HG03565 (cell line): ENCODE data around the gene BCAP31.
"Not testable (repeated sequence)": the region's sequence is repeated elsewhere in the genome, so short reads cannot be mapped to it uniquely, and the experiment has no call there.

ENCODE experiments used
- ATAC-seq: cut with Tn5 transposase; IDR thresholded peaks from one replicate; pipeline ENCODE4 v1.9.1; 2021; ENCODE audit warnings: mild to moderate bottlenecking, moderate library complexity; ENCODE audit not compliant: unreplicated experiment

Gene BCAP31

DNA sequence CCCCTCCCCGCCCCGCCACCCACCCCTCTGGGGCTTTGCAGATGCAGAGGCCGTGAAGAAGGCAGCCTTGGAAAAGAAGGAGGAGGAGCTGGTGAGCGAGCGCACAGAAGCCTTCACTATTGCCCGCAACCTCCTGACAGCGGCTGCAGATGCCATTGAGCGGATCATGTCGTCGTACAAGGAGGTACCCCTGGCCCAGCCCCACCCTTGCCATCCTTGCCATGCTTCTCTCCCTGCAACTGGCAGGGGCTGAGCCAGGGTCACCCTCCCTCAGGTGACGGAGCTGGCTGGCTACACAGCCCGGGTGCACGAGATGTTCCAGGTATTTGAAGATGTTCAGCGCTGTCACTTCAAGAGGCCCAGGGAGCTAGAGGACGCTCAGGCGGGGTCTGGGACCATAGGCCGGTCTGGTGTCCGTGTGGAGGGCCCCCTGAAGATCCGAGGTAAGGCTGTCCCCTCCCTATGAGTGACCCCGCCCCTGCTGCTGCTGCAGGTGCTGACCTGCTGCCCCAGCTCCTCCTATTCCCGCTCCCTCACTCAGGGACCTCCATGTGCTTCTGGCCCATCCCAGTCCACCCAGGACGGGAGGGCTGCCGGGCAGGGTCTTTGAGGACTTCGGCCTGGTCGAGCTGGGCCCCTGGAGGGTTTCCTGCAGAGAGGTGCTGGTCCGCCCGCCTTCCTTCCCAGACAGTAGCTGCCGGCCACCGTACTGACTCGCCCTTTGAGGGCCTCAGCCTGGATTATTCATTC is 12.1 kb upstream of the BCAP31 start:
- ATAC-seq: no peak

DNA sequence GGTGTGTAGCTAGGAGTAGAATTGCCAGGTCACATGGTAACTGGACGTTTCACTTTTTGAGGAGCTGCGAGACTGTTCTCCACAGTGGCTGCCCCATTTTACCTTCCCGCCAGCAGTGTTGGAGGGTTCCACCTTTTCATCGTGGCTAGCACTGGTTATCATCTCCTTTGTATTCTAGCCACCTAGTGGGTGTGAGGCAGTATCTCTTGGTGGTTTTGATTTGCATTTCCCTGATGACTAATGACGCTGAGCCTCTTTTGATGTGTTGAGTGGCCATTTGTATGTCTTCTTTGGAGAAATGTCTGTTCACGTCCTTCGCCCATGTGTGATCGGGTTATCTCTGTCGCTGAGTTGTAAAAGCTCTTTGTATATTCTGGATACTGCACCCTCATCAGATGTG is 11.1 kb upstream of the BCAP31 start:
- no peak for ATAC-seq

GRCh38 chrX:153734871-153735270 is 10.7 kb upstream of the BCAP31 start:
- ATAC-seq: no peak

DNA sequence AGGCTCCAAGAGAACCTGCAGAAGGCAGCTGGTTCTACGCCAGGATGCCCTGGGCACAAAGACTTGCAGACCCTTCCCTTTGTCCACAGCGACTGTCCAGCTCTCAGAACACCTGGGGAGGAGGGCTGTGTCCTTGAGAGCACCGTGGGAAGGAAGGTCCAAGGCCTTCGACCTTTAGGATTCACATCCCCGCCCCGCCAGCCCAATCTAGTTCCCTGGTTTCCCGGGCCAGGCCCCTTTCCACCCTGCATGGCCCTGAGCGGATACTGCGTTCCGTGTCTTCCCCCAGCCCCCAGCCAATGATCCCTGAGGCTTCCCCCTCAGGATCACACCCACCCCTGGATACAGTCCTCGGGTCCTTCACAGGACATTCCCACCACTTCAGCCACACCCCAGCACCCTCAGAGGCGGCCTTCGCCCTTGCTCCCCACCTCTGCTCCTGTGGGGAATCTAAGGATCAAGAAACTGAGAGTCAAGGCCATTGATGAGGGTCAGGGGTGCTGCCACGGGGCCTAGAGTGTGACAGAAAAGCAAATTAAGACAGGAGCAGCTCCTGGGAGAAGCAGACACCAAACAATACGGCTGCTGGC is 9.6 kb upstream of the BCAP31 start:
- no peak for ATAC-seq

DNA sequence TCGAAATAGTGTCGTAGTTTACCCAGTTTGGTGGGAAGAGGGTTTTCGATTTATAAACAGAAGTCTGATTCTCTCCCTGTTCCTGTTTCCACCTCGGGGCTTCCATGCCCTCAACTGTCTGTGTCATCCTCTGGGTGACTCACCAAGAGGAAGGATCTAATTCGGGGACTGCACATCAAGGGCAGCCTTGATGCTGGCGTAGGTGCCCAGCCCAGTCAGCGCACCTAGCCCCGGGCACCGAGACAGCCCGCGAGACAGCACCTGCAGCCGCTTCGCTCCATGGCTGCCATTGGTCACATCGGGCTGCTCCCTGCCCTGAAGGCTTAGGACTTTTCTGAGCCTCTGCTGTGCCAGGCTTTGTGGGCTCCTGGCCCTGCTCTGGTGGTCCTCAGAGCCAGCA is 8.2 kb upstream of the BCAP31 start:
- ATAC-seq: no peak

DNA sequence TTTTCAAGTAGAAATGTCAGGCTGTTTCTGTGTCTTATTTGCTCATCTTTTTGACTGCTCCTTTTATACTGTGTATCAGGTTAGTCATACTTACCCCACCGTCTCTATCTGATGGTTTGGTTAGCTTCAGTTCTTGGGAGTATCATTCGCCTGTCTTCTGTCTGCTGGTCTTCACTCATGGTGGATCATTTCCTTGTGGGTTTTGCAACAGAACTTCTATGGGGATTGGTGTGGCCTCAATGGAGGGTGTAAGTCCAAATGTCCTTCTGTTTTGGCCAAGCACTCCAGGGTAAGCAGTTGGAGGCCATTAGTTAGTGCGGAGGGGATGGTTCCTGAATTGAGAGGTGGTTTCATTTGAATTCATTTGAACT is 7.6 kb upstream of the BCAP31 start:
- no peak for ATAC-seq

DNA sequence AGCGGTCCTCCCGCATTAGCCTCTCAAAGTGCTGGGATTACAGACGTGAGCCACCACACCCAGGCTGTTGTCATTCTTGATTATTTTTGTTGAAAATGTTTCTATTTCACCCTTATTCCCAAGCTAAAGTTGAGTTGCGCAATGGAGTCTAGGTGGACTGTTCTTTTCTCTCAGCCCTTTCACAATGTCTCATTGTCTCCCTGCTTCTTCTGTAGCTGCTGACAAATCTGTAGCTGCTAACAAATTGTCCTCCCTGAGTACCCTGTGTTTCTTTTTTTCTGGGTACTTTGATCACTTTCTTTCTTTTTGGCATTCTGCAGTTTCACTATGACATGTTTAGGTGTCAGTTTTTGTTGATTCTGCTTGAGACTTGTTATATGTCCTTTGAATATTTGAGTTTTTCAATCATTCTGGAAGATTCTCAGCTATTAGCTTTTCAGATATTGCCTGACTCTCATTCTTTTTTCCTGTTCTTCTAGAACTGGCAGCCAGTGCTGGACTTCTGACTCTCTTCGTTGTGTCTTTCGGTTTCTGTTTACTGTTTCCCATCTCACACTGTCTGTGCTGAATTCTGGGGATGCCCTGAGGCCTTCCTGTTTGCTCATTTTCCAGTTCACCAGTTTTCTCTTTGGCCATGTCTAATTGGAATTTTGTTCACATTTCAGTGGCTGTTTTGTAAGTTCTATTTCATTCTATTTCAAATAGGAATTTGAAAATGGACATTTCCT is 7.1 kb upstream of the BCAP31 start:
- ATAC-seq: no peak

DNA sequence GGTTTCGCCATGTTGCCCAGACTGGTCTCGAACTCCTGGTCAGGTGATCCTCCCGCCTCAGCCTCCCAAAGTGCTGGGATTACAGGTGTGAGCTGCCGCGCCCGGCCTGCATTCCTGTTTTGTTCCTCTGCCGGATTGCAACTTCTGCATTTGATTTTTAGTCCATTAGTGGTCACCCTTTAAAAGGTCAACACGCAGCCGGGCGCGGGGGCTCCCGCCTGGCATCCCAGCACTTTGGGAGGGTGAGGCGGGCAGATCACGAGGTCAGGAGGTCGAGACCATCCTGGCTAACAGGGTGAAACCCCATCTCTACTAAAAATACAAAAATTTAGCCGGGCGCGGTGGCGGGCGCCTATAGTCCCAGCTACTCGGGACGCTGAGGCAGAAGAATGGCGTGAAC is 5.9 kb upstream of the BCAP31 start:
- not testable (repeated sequence) for ATAC-seq

DNA sequence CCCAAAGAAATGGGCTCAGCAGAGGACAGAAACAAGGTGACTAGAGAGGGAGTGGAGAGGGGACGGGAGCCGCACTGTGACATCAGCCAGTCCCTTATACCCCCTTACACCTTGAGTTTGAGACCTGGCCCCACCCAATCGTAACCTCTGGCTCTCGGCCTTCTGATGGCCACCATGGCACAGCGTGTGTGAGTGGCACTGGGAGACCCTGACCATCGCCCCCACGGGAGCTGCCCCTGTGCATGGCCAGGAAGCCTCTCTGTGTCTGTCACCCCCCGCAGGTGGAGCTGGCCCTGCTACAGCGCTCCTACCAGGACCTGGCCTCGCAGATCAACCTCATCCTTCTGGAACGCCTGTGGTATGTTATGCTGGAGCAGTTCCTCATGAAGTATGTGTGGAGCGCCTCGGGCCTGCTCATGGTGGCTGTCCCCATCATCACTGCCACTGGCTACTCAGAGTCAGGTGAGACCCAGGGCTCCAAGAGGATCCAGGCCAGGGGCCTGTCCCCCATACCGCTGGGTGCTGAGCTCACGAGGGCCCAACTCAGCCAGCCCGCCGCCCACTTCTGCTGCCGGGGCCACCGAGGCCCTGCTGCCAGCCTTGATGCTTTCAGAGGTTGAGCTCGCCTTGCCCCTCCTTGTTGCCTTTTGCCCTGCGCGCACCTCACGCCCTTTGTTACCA is 4.9 kb upstream of the BCAP31 start:
- no peak for ATAC-seq

DNA sequence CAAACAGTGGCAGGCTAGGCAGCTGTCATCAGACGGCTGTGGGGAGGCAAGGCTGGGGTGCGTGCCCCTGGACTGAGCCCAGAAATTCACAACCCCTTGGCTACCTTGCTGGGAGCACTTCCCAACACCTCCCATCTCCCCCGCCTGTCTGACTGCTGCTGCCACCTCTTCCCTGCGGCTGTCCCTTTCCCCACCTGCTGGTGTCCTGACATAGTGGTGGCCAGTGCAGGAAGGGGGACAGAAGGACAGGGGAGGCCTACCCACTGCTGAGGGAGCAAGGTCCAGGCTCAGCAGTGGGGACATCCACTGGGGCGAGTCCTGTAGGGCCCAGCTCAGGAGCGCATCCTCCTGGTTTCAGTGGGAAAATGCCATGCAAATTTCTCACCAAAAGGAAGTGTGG is 3.9 kb upstream of the BCAP31 start:
- no peak for ATAC-seq

GRCh38 chrX:153727123-153727931 is 3.1 kb upstream of the BCAP31 start:
- no peak for ATAC-seq

DNA sequence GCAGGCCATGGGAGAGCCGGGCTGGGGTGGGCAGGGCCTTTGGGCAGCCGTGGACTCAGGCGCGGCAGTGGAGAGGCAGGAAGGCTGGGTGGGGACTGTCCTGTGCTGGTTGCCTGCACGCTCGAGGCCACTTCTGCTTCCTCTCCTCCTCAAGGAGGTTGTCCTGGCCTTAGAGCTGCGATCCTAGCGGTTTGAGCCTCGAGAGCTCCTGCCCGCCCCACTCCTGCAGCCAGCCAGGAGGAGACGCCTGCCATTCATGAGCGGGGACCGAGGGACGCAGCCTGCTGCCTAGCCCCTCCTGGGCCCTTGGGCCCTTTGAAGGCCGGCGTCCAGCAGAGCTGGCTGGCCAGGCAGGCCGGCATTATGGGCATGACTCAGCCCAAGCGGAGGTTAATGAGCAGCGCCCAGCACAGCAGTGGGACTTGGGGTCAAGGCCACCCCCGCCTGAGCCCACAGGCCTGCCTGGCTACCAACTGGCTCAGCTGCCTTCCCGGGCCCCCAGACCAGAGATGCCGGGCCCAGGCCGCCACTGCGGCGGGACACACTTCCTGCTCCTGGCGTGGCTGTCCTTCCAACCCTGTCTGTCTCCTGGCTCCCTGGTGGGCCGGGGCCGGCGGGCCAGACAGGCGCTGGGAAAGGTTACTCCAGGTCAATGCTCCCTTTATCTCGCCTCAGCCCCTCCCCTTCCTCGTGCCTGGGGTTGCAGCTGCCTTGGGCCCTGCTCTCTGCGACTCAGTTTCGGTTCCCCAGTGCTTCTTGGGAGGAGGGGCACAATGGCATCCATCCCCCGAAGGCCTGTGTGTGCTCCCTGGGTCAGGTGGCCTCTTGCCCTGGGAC is 2.3 kb upstream of the BCAP31 start:
- no peak for ATAC-seq

GRCh38 chrX:153725832-153726285 is 1.7 kb upstream of the BCAP31 start:
- ATAC-seq: no peak

GRCh38 chrX:153725039-153725831 is 1.0 kb upstream of the BCAP31 start:
- ATAC-seq: no peak

DNA sequence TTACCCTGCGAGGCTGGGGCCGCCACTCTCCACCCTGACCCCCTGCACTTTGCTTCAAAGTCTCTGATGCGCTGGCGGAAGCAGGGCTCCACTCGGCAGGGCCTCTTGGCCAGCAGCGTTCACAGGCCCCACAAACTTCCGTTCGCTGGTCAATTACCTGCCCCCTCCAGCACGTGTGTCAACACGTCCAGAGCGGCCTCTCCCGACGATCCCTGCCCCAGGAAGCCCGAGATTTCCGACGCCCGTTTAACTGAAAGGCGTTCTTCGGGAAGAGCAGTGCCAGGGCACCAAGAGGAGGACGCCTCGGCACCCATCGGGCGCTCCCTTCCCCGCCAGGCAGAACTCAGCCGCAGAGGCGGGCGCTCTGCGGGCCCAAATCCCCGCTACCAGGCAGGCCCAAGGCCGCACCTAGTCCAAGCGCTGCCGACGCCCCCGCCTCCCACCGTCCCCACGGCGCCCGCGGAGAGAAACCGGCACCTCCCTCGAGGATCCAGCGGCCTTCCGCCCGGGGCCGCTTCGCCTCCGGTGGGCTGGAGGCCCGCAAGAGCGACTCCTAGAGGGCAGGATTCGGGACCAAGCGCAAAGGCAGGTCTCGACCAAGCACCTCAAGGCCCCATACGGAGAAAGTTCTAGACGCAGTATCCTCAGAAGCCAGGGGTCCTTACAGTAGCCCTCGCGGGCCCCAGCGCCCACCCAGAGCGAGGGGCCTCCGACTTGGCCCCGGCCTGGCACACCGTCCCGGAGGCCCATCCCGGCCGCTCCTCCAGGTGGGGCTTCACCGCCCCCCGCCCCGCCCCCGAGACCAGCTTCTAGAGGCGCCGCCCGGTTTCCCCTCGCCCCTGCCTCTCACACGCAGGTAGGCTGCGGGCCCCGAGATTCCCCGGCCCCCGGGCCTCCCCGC is 586 bp downstream of the BCAP31 start:
- ATAC-seq: peak; percentile 21

DNA sequence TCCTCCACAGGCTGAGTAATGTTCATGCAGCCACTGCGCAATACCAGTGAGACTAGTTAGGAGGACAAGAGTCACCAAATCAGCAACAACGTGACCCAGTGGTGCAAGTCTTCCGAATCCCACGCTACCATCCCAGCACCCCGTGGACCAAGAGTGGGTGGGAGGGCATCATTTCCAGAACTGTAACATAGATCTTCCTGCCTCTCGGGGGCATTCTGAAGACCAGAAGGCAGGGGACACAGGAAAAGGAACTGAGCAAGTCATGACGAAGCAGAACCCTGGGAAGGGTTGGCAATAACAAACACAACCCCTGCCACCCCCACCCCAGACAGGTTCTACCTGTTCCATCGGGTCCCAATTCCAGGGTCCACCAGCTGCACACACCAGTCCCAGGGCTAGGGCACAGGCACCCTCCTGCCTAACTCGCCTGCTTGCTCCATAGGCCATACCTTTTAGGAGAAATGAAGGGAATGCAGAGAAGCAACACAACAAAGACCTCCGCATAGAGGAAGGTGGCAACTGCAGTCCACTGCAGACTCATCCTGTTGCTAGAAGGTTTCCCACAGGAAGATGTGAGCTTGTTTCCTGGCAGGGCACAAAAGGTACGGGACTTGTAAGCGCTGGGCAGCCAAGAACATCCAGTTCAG is 1.4 kb downstream of the BCAP31 start:
- ATAC-seq: no peak

- ATAC-seq: no peak
These were observed 4.5 kb downstream of the BCAP31 start for GRCh38 chrX:153719701-153720100.

GRCh38 chrX:153719238-153719637 is 4.9 kb downstream of the BCAP31 start:
- ATAC-seq: no peak
